DMS53 treated with DMSO at 0.1 percent for 48 hours (cell line): ENCODE results near the gene LRRC70.

Experiments
- DNase-seq: peaks from one replicate; lab custom pipeline; 2025; ENCODE audit not compliant: unreplicated experiment; lab: John Stamatoyannopoulos, UW

The LRRC70 gene

GRCh38 chr5:62572918-62573514 lies 5.6 kb upstream of the LRRC70 start:
- no peak for DNase-seq

- no peak for DNase-seq
Measured at GRCh38 chr5:62574599-62574998, 4.0 kb upstream of the LRRC70 start.

DNA sequence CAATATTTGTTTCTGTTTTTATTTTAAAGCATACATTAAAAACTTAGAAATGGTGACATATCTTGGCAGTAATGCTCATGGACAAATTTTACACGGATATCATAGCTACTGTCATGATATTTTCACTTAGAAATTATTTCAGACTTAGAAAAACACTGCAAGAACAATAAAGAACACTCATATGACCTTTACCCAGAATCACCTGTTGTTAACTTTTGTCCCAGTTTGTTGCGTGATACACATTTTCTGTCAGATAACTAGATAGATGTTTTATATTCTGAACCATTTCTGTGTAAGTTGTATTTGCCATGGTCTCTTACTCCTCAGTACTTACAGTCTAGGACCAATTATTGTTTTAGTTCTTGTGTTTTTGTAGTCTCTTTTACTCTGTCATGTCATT lies 3.6 kb upstream of the LRRC70 start:
- DNase-seq = no peak

GRCh38 chr5:62575489-62575888 lies 3.1 kb upstream of the LRRC70 start:
- DNase-seq = no peak

DNA sequence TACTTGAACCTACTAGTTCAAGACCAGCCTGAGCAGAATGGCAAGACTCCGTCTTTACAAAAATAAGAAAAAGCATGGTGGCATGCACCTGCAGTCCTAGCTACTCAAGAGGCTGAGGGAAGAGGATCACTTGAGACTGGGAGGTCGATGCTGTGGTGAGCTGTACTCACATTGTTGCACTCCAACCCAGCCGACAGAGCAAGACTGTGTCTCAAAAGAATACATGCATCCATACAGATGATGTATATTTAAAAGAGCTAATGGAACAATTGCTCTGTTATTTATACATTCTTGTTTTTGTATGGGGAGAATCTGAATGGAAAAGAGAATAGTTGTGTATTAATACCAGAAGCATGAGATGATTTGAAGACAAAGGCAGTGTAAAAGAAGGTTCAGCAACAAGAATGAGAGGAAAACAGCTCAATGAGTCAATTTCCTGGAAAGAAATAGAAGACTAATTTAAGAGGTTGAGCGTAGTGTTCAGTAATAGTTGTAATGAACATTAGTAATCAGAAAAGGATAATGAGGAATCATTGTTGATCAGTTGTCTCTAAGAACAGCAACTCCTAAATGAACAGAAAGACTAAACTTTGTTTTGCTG lies 1.9 kb upstream of the LRRC70 start:
- DNase-seq = no peak

DNA sequence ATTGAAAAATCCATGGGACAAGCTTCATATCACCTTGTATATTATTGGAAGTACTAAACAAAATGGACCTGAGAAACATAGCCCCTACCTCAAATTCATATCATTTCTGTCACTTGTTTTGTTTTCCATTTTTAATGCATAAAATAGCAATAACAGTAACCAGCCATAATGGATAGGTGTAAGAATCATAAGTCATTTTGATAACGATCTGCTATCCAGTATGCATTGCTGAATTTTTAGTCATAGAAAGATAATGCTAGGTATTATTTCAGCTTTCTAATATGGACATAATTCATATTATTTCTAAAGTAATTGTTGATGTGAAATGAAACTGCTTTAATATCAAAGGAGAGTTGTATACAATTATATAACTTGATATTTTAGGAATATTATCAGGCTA lies 1.1 kb upstream of the LRRC70 start:
- no peak for DNase-seq

GRCh38 chr5:62579761-62580160 lies 1.1 kb downstream of the LRRC70 start:
- no peak for DNase-seq

DNA sequence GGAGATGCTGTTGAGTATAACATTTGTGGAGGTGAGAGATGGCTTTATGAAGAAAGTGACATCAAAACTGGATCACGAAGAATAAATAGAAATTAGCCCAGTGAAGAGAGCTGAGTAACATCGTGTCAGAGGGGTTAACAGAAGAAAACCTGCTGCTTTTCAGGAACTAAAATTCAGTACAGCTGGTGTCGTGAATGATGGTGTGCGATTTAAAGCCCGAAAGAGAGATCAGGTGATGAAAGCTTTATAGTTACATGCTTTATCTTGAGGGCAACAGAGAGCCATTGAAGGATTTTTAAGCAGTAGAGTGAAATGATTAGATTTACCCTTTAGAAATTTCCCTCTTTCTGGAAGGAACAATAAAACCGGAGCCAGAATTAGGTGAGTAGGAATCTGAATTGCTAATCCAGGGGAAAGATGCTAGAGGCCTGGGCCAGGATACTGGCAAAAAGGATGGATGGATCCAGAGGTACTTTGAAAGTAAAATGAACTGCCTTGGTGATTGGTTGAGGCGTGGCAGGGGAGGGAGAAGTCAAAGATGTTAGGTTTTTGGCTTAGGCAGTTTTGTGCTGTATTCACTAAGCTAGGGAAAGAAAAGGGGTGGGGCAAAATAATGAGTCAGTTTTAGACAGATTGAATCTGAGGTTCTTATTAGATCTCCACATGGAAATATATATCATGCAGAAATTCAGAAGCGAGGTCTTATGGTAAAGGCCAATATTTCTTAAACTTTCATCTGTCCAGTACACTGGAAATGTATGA lies 3.4 kb downstream of the LRRC70 start:
- DNase-seq = no peak

DNA sequence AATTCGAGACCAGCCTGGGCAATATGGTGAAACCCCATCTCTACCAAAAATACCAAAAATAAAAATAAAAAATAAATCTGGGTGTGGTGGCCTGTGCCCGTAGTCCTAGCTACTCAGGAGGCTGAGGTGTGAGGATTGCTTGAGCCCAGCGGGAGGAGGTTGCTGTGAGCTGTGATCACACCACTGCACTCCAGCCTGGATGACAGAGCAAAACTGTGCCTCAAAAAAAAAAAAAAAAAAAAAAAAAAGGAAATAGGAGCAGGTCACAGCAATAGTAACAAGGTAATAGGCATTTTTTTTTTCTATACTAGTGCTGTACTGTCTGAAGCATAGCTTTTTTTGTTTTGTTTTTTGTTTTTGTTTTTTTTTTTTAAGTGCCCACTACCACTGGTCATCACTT lies 5.8 kb downstream of the LRRC70 start:
- DNase-seq = no peak

GRCh38 chr5:62585306-62585705 lies 6.7 kb downstream of the LRRC70 start:
- DNase-seq = no peak

GRCh38 chr5:62585751-62586150 lies 7.1 kb downstream of the LRRC70 start:
- no peak for DNase-seq

GRCh38 chr5:62587737-62588136 lies 9.1 kb downstream of the LRRC70 start:
- no peak for DNase-seq

DNA sequence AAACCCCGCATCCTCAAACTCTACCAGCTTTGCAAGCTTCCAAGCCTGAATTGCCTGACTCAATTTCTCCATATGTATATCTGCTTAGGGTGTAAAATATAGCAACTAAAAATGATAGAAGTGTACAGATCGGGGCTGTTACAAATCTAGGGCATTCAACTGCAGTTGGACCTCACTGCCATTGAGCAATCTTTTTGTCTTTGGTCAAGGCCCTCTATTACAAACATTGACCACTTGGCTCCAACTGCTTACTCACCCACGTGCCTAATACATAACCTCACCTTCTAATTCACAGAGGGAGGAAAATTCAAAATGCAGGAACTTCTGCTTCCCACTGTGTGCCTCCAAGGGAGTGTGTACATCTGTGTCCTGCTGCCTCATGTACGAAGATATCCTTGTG lies 10.0 kb downstream of the LRRC70 start:
- DNase-seq = no peak

- DNase-seq = no peak
Measured at GRCh38 chr5:62589504-62589903, 10.9 kb downstream of the LRRC70 start.

DNA sequence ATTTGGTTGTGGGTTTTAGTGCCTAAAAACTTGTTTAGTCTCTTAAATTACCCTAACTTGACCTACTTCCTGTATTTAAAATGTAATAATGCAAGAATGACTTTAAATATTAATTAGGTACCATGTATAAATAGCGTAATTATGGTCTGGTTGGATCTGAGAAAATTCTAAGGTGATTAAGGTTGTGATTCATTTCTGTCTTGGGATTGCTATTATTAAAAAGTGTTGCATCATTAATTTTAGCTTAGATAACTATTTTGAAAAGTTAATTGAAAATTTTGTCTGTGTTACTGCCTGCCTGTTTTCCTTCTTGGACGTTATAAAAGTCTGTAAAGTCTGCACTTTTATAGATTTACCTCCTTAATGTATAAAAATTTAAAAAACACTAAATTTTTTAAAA lies 11.8 kb downstream of the LRRC70 start:
- DNase-seq = no peak

DNA sequence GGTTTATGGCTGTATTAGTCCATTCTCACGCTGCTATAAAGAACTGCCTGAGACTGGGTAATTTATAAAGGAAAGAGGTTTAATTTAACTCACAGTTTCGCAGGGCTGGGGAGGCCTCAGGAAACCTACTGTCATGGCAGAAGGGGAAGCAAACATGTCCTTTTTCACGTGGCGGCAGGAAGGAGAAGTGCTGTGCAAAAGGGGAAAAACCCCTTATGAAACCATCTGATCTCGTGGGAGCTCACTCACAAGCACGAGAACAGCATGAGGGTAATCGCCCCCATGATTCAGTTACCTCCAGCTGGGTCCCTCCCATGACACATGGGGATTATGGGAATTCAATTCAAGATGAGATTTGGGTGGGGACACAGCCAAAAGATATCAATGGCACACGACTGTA lies 13.9 kb downstream of the LRRC70 start:
- DNase-seq = no peak

GRCh38 chr5:62593331-62593730 lies 14.7 kb downstream of the LRRC70 start:
- DNase-seq = no peak

DNA sequence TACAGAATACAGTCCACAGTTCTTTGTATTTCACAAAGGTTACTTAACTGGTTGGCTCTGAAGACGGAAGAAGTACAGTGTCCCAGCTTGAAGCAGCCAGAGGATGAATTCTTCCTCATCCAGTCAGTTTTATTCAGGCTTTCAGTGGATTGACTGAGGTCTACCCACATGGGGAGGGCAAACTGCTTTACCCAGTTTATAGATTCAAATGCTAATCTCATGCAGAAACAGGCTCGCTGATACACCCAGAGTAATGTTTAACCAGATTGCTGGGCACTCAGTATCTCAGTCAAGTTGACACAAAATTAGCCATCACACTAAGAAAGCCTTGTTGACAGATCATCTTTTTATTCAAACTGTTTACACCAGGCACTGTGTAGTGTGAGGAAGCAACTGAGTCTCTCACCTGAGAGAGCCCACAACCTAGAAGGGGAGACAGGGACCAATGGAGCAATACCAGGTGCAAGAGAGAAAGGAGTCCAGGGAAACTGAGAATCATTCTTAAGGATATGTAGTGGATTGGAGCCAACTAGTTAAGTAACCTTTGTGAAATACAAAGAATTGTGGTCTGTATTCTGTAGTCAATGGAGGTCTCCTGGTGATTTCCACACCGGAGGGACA lies 15.9 kb downstream of the LRRC70 start:
- DNase-seq = no peak

DNA sequence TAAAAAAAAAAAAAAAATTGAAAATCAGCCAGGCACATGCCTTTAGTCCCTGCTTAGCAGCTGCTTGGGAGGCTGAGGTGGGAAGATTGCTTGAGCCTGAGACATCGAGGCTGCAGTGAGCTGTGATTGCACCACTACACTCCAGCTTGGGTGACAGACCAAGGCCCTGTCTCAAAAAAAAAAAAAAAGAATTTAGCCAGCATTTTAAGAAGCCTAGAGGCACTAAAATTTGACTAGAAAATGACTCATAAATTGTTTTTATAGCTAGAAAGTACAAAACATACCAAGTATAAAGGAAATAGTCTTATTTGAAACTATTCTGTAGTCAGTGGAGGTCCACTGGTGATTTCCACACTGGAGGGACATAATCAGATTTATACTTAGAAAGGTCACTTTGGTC lies 17.5 kb downstream of the LRRC70 start:
- DNase-seq = no peak

GRCh38 chr5:62596691-62597090 lies 18.1 kb downstream of the LRRC70 start:
- no peak for DNase-seq

GRCh38 chr5:62597314-62597713 lies 18.7 kb downstream of the LRRC70 start:
- no peak for DNase-seq
